Measurements from ENCODE around the gene BICRA.

GRCh38 chr19:47561440-47562057 is 47.4 kb upstream of the BICRA start:
- TF ChIP-seq ZC3H10 (CRISPR knock-in tag; IDR thresholded peaks at IDR 0.05) (no peak), ESRRG (CRISPR knock-in tag; IDR thresholded peaks at IDR 0.05) (no peak), ISL1 (CRISPR knock-in tag; IDR thresholded peaks at IDR 0.05) (no peak), PPARA (CRISPR knock-in tag; IDR thresholded peaks at IDR 0.05; ENCODE audit: borderline replicate concordance) (no peak), ARNTL (CRISPR knock-in tag; IDR thresholded peaks at IDR 0.05; ENCODE audit: borderline replicate concordance, low read depth) (no peak), ZNF70 (CRISPR knock-in tag; IDR thresholded peaks at IDR 0.05) (no peak)
- TF ChIP-seq, protein P1, sequence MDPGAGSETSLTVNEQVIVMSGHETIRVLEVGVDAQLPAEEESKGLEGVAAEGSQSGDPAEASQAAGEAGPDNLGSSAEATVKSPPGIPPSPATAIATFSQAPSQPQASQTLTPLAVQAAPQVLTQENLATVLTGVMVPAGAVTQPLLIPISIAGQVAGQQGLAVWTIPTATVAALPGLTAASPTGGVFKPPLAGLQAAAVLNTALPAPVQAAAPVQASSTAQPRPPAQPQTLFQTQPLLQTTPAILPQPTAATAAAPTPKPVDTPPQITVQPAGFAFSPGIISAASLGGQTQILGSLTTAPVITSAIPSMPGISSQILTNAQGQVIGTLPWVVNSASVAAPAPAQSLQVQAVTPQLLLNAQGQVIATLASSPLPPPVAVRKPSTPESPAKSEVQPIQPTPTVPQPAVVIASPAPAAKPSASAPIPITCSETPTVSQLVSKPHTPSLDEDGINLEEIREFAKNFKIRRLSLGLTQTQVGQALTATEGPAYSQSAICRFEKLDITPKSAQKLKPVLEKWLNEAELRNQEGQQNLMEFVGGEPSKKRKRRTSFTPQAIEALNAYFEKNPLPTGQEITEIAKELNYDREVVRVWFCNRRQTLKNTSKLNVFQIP (CRISPR knock-in tag; IDR thresholded peaks at IDR 0.05; ENCODE audit: borderline replicate concordance, low read depth) = no peak

Data from SK-N-SH treated with all-trans-retinoic acid at 6 μM for 48 hours (cell line).